Measurements from ENCODE around the gene MUC22.

Gene MUC22

DNA sequence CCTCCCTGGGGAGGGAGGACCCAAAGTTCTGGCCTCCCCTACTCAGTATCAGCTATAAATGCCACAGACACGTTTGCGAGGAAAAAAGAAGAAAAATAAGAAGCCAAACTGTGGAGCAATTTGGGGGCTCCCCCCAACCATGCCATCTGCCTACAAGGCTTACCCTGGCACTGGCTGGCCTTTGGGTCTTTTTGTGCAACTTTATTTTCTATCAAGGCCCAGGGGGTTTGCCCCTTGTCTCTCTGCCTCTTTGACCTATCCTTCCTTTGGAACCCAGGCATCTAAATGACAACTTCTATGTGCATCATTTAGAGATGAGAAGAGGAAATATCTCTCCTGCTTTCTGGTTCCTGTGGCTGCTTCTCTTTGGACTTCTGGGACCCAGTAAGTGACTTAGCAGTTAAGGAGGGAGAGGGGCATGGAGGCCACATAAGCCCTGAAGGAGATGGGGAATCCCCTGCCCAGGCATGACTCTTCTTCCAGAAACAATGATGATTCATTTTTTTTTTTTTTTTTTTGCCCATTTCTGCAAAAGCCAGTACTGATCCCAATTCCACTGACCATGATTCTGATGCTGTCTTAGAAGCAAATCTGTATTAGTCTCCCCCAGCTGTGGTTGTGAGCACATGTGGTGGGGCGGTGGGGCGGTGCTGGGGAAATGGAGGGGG is at the start of gene MUC22:
Gene MUC22 (plus strand): TSS at position 82 of the 668 bp plus-strand sequence. CDS start 233 bp downstream, at position 315.
- DNase-seq = no peak

DNA sequence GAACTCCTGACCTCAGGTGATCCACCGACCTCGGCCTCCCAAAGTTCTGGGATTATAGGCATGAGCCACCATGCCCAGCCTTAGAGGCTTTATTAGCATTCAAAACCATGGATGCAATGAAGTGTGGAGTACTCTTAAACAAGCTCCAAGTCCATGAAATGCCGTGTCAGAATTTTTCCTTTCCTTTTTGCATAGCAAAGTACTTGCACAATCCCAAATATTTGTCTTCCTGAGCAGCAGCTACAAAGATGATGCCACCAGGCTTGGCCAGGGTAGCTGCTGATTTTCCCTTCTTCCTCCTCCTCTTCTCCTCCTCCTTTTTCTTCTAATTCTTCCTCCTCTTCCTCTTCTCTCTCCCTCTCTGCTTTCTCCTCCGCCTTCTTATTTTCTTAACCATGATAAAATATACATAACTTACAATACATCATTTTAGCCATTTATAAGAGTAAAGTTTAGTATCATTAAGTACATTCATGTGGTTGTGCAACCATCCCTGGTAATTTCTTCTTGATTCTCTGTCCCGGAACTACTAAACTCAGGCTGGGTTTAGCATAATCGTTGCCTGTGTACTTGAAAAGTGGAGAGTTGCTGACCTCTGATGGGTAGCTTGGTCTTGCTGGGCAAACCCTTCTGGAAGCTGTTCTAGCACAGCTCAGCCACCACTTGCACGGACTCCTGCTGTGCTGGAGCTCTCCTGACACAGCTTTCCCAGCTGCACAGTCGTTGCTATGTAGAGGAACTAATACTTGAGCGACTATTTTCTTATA is 49.2 kb upstream of the MUC22 start:
- no peak for DNase-seq

DNA sequence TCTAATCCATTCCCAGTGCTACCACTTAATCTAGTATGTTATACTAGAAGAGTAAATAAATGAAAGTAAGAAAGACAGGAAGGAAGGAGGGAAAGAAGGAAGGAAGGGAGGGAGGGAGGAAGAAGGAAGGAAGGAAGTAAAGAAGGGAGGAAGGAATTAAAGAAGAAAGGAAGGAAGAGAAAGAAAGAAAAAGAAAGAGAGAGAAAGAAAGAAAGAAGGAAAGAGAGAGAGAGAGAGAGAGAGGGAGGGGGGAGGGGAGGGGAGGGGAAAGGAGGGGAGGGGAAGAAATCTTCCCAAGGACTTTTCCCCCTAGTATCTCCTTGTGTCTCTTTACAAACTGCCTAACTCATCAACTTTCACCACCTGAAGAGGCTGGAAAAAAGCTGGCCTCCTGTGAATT is 47.6 kb upstream of the MUC22 start:
- DNase-seq = no peak

DNA sequence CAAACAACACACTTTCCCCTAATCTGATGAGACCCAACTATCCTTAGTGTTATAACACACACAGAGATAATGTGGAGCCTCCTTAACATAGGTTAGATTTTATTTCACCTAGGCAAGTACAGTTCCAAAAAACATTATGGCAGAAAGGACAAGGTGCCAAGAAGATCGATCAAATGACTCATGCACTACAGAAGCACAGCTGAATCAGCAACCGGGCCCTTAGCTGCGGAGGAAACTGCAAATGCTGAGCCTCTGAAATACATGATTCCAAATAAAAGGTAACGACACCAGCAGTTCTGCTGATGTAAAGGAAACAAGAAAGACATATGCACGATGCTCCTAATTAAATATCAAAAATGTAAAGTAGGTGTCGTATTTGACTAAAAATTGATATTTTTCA is 46.6 kb upstream of the MUC22 start:
- DNase-seq = peak in 8 of 56 donors; percentile 4 to 38 (median 14)

DNA sequence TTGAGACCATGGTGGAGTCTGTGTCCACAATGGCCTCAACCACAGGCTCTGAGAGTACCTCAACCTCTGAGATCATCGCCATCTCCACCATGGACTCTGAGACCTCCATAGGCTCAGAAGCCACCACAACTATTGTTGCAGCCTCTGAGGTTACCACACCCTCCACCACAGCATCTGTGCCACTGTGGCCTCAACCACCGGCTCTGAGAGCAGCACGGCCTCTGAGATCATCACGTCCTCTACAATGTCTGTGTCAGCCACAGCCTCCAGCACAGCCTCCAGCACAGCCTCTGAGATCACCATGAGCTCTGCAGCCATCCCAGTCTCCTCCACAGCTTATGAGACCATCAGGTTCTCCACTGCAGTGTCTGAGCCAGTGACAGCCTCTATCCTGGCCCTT is 46.2 kb upstream of the MUC22 start:
- no peak for DNase-seq

DNA sequence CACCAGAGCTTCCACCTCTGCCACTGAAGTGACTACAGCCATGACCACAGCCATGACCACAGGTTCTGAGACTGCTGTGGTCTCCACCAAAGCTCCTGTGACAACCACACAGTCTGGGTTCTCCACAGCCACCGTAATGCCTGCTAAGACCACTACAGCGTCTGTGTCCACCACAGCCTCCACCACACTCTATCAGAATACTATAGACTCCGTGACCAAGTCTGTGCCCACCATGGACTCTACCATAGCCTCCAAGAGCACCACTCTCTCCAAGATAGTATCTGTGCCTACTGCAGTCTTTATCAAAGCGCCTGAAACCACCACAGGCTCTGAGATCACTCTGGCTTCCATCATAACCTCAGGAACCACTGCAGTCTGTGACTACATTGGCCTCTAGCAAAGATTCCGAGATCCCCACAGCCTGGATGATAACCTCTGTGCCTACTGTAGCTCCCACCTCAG is 45.1 kb upstream of the MUC22 start:
- DNase-seq = no peak

DNA sequence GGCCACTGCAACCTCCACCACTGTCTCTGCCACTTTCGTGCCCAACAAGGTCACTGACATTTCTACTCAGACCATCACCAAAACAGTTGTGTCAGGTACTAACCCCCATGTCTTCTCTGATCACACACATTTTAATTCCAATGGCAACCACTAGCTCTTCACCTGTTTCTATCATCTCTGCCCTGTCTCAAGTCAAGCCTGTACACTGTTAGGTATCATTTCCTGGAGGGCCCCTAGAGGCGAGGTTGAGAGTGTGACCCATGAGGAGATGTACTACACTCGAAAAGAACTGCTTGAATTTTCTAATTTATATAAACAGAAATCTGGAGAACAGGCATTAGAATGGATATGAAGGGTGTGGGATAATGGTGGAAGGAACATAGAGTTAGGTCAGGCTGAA is 44.1 kb upstream of the MUC22 start:
- DNase-seq = no peak

DNA sequence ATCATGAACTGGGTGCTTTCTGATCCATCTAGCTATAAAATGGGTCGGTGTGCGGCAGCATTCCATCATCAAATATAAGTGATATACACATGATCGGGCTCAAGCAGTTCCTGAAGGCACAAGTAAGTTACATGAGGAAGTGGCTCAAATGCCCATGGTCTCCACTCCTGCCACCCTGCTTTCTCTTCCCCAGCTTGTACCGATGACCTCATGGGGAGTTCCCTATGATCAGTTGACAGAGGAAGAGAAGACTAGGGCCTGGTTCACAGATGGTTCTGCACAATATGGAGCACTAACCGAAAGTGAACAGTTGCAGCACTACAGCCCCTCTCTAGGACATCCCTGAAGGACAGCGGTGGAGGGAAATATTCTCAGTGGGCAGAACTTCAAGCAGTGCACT is 41.1 kb upstream of the MUC22 start:
- DNase-seq = peak in 8 of 56 donors; percentile 1 to 24 (median 5)

DNA sequence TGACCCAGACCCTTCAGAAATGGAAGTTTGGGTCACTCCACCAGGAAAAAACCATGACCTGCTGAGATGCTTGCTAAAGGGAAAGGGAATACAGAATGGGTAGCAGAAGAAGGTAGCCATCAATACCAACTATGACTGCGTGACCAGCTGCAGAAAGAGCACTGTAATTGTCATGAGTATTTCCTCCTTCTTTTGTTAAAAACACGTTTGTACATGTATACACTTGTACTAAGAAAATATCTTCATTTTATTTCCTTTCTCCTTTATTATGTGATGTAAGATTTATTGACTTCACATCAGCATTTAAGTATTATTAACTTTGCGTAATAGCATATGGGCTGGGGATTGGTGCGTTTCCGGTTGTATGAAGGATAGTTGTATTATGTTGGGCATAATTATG is 39.3 kb upstream of the MUC22 start:
- DNase-seq = no peak

DNA sequence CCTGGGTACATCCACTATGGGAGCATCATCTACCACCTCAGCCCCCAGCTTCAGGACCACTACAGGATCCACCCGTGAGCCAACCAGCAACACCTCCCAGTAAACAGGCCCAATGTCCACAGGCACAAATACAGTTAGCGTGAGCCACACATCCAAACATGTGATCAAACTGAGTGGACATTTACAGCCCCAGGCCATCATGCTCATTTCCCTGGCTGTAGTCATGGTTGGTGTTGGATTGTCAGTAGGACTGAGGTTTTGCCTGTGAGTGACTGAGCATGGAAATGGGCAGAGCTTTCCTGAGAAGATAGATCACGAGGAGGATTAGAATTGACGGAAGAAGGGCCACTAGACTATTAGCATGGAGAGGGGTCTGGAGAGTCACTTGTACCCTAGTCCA is 37.5 kb upstream of the MUC22 start:
- DNase-seq = no peak

DNA sequence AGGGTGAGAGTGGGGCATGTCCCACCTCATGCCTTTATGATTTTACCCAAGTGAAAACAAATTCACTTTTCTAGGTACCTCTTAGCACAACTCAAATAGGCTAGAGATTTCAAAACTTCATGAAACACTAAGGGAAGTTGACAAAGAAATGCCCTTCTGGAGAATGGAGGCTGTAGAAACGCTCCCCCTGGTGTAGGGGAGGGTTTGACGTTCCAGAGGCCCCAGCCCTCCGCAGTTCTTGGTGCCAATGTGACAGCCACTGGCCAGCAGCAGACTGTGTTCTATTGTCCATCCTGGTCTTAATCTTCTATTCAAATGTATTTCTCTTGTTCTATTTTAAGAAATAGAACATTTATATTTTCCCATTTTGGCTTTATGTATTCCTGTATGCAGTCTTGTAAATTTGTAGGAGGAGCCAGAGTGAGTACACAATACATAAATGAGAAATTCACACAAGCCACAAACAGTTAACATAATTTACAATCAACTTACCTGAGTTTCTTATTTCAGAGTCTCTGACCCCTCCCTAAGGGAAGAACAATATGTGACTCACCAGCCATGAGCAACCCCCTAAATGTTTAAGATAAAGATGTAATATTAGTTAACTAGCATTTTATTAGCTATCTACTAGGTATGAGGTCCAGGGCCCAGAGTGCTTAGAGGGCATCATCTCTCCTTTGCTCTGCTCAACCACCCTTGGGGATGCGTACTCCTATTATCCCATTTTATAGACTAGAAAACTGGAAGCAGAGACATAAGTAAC is 35.6 kb upstream of the MUC22 start:
- DNase-seq = no peak

DNA sequence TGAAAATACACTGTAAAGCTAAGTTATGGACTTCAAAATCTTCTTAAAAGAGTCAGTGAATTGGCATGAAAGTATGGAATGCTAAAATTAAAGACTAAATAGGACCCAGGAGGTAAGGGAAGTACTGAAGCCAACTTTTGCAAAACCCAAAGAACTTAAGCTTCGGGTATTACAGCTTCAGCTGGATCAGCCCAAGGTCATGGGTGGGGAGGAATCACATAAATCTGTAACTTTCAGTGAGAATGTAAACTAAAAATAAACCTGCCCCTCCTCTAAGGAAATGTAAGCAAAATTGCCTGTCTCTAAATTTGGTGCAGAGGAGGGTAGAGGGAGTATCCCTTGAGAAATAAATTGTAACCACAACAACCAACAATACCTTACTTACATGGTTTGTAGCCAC is 31.1 kb upstream of the MUC22 start:
- no peak for DNase-seq

DNA sequence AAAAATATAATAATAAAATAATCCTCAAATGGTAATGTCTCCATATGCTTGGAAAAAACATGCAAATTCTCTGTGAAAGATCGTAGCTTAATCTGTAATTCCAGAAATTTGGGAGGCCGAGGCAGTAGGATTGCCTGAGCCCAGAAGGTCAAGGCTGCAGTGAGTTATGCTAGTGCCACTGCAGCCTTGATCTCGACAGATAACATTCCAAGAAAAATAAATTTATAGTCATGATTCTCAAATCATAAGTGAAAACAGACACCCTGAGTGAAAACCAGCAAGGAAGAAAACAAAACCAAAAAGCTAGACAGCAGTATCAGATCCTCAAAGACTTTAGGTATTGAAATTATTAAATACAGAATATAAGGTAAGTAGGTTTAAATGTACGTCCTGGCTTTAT is 30.6 kb upstream of the MUC22 start:
- no peak for DNase-seq

DNA sequence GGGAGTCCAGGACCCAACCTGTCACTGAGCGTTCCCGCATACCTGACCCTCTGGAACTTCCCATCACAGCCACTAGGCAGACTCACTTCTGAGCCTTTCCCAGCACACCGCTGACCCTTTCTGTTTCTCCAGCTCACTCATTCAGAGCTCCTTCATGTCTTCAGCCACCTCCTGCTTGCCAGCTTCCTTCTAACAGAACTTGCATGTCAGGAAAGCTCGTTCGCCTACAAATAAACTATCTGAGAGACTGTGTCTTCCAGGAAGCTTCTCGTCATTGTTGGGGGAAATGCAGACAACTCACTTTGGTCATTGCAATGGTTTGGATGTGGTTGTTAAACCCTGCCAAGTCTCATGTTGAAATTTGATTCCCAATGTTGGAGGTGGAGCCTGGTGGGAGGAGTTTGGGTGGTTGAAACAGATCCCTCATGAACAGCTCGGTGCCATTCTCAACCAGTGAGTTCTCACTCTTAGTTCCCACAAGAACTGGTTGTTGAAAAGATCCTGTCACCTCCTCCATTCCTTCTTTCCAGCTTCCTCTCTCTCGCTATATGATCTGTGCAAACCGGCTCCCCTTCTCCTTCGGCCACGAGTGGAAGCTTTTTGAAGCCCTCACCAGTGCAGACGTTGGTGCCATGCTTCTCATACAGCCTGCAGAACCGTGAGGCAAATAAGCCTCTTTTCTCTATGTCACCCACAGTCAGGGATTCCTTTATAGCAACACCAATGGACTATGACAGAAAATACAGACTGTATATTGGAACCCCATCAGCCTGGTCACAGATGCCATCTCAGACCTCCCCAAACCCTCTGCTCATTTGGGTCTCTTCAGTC is 28.1 kb upstream of the MUC22 start:
- peak in 1 of 56 donors; percentile 2 for DNase-seq

DNA sequence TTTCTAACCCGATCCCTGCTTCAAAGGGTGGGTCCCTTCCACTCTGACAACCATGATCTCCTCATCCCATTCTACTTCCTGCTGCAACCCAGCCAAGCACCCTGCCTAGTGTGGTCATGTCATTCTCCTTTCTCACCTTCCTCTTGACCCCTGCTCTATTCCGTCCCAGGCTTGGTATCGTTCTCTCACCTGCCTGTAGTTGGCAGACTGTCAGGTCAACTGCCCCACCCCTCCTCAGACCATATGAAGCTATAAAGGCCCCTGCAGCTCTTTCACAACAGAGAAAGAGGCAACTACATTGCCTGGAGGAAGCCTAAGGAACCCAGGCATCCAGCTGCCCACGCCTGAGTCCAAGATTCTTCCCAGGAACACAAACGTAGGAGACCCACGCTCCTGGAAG is 26.8 kb upstream of the MUC22 start, which contains the start of gene MUC21:
Gene MUC21 (plus strand): TSS at position 280 of the 400 bp plus-strand sequence. CDS start 241 bp downstream, outside the sequence.
- DNase-seq = no peak

DNA sequence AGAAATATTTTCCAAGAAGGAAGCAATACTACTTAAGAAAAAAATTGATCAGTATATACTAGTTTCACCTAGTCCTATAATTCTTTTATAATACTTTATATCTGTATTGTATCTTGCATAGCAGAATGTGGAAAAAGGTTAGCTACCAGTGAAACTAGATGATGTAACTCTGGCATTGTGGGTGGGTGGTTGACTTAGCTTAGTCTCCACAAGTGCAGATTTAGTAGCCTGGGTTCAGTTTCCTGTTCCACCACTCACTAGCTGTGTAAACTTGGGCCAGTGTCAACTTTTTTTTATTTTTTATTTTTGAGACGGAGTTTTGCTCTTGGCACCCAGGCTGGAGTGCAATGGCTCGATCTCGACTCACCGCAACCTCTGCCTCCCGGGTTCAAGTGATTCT is 24.8 kb upstream of the MUC22 start:
- no peak for DNase-seq

DNA sequence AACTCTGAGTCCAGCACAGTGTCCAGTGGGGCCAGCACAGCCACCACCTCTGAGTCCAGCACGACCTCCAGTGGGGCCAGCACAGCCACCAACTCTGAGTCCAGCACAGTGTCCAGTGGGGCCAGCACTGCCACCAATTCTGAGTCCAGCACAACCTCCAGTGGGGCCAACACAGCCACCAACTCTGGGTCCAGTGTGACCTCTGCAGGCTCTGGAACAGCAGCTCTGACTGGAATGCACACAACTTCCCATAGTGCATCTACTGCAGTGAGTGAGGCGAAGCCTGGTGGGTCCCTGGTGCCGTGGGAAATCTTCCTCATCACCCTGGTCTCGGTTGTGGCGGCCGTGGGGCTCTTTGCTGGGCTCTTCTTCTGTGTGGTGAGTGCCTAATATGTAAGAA is 23.0 kb upstream of the MUC22 start:
- DNase-seq = no peak

DNA sequence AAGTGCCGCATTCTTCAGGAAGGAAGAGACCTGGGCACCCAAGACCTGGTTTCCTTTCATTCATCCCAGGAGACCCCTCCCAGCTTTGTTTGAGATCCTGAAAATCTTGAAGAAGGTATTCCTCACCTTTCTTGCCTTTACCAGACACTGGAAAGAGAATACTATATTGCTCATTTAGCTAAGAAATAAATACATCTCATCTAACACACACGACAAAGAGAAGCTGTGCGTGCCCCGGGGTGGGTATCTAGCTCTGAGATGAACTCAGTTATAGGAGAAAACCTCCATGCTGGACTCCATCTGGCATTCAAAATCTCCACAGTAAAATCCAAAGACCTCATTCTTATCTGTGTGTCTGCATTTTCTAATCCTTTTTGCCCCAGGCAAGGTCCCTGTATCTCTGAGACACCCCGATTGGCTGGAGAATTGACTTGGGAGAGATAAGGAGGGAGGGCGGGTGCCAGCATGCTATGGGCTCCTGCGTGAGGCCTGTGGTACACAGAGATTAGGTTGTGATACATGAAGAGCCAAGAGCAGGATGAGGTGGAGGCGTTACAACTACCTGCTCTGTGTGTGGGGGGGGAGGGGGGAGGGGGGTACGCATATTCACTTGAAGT is 22.0 kb upstream of the MUC22 start:
- no peak for DNase-seq

DNA sequence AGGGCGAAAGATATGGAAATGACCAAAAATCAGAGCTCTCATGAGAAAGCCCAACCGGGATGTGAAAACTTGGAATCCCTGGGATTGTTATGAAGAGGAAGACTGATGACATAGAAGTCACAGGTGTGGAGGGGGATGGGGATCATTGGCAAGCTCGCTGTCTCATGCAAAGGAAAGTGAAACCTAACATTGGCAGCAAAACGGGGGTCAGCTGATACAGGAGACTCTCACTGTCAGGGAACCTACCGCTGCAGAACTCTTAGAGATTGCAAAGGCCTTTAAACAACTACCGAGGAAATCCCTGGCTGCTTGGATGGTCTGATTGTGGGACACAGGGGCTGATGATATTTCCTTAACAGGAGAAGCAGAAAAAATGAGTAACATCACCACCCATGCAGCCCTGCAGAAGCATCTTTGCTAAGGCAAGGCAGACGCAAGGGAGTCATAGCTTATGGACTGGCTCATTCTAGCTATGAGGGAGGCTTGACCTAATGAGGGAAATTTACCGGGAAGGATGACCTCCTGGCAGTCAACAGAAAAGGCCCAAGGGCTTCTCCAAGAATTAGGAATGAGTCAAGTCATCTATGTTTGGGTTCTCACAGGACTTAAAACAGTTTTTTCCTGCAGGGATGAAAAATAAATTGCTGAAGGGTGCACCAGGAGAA is 19.7 kb upstream of the MUC22 start:
- no peak for DNase-seq

DNA sequence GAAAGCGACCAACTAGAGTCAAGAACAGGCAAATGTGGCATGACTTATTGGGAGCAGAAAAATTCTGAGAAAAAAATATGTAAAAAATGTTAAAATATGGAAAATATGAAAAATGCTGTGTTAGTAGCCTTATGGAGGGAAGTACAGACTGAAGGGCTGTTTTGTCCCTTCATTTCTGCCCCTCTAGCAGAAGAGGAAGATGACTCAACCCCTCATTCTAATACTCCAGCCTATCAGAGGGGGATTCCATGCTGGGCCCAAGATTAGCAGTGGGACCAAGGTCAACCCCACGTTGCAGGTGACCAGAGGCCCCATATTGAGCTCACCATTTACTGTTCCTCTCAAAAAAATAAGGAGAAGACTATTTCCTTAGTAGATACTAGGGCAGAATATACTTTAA is 18.4 kb upstream of the MUC22 start:
- no peak for DNase-seq

Measured in nucleus accumbens (tissue), 56 donors.